Uterus (tissue), 2 donors: Measurements from ENCODE around the gene MEP1B.

Experiments
- POLR2A ChIP-seq, 2 donors: fragments of 450-650 bp; IDR thresholded peaks; one replicate each; pipeline ENCODE4 v1.6.1; 2016; ENCODE audit warnings: antibody characterized with exemption in 2 of 2, mild to moderate bottlenecking in 1 of 2, moderate library complexity in 1 of 2
- TF ChIP-seq, protein P1 (sequence below), 4 experiments: fragments of 200-600 bp in 2 of 4; fragments of 450-650 bp in 2 of 4; sonication (generic) in 2 of 4; IDR thresholded peaks; one replicate each; pipeline ENCODE4 v1.5.1; 2016 to 2019; ENCODE audit warnings: antibody characterized with exemption in 4 of 4, mild to moderate bottlenecking in 2 of 4, moderate library complexity in 1 of 4

DNA sequence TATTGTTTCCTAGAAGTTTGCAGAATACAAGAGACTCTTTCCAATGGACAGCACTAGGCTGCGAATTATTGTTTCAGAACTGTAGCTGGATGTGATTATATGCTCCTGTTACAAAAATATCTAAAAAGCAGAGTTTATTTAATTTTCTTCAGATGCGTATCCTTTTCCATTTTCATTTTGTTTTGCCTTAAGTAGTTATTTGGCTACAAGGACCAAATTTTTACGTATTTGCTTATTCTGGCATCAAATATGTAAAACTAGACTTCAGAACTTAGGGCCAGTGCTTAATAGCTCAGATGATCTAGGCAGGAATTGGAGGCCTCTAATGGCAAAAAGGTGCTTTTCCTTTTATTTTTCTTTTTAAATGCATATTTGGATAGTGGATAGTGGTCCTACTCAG is 18.7 kb downstream of the MEP1B start:
- TF ChIP-seq, protein P1, sequence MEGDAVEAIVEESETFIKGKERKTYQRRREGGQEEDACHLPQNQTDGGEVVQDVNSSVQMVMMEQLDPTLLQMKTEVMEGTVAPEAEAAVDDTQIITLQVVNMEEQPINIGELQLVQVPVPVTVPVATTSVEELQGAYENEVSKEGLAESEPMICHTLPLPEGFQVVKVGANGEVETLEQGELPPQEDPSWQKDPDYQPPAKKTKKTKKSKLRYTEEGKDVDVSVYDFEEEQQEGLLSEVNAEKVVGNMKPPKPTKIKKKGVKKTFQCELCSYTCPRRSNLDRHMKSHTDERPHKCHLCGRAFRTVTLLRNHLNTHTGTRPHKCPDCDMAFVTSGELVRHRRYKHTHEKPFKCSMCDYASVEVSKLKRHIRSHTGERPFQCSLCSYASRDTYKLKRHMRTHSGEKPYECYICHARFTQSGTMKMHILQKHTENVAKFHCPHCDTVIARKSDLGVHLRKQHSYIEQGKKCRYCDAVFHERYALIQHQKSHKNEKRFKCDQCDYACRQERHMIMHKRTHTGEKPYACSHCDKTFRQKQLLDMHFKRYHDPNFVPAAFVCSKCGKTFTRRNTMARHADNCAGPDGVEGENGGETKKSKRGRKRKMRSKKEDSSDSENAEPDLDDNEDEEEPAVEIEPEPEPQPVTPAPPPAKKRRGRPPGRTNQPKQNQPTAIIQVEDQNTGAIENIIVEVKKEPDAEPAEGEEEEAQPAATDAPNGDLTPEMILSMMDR (IDR thresholded peaks at IDR 0.05), result no peak
- no peak for TF ChIP-seq POLR2A (IDR thresholded peaks at IDR 0.05)
